ENCODE measurements around the gene SCN1A. TPM values are rescaled to one million over a fixed set of nuclear protein-coding genes. Genes with fewer than 3 reads are reported as not detected.

SCN1A gene
- total and polyA plus RNA-seq, 2 of the 13 experiments (the other 11 are each of a cell fraction or from before 2014, with no cell fraction given), result 19.9 to 39.4 TPM

GRCh38 chr2:165953655-165954606 is 173.9 kb downstream of the SCN1A start, which contains the start of gene TTC21B (continued):
- TF ChIP-seq ETS1 (CRISPR knock-in tag; IDR thresholded peaks at IDR 0.05), result no peak; the same call in none of the 2 replicates
- TF ChIP-seq ZNF207 (IDR thresholded peaks at IDR 0.05; ENCODE audit: borderline replicate concordance), result no peak
- peak; percentile 85 for TF ChIP-seq ZNF891 (CRISPR knock-in tag; IDR thresholded peaks at IDR 0.05)
- peak; percentile 89; the same call in 1 of the 2 replicates for TF ChIP-seq SMYD3 (CRISPR knock-in tag; IDR thresholded peaks at IDR 0.05)
- TF ChIP-seq ZNF678 (CRISPR knock-in tag; IDR thresholded peaks at IDR 0.05), result no peak
- peak; percentile 95 for TF ChIP-seq CC2D1A (CRISPR knock-in tag; IDR thresholded peaks at IDR 0.05)
- 0 out of 2 replicates have a peak, but pooled peaks have one; percentile 45 for TF ChIP-seq ZFP1 (CRISPR knock-in tag; IDR thresholded peaks at IDR 0.05)
- TF ChIP-seq CBX2 (IDR thresholded peaks at IDR 0.05; ENCODE audit: low read depth, low read length), result no peak
- peak; percentile 60; the same call in 1 of the 2 replicates for TF ChIP-seq CBX2 (CRISPR knock-in tag; IDR thresholded peaks at IDR 0.05; ENCODE audit: low read depth)
- no peak; the same call in 1 of the 2 replicates for TF ChIP-seq ZNF276 (CRISPR knock-in tag; IDR thresholded peaks at IDR 0.05; ENCODE audit: low read depth)
- TF ChIP-seq ZNF710 (CRISPR knock-in tag; IDR thresholded peaks at IDR 0.05; ENCODE audit: borderline replicate concordance), result peak; percentile 84; the same call in 1 of the 2 replicates
- TF ChIP-seq ZNF598 (CRISPR knock-in tag; IDR thresholded peaks at IDR 0.05; ENCODE audit: borderline replicate concordance), result peak; percentile 94; the same call in 1 of the 2 replicates
- TF ChIP-seq TEAD2 (CRISPR knock-in tag; IDR thresholded peaks at IDR 0.05), result 0 out of 2 replicates have a peak, but pooled peaks have one; percentile 51
- peak; percentile 94 for TF ChIP-seq POGK (CRISPR knock-in tag; conservative IDR thresholded peaks at IDR 0.05)
- TF ChIP-seq LBX2 (CRISPR knock-in tag; IDR thresholded peaks at IDR 0.05; ENCODE audit: borderline replicate concordance), result no peak
- no peak for TF ChIP-seq ZNF720 (CRISPR knock-in tag; IDR thresholded peaks at IDR 0.05)
- TF ChIP-seq EHMT2 (IDR thresholded peaks at IDR 0.05; ENCODE audit: borderline replicate concordance, low read depth, low read length), result no peak
